ENCODE data around the gene TFEB. TPM values are rescaled to one million over a fixed set of nuclear protein-coding genes. Genes with fewer than 3 reads are reported as not detected.

The TFEB gene
- total and polyA plus RNA-seq, 2 of the 8 experiments (the other 6 are each of a cell fraction or from before 2014, with no cell fraction given) = 2.3 to 6.7 TPM

DNA sequence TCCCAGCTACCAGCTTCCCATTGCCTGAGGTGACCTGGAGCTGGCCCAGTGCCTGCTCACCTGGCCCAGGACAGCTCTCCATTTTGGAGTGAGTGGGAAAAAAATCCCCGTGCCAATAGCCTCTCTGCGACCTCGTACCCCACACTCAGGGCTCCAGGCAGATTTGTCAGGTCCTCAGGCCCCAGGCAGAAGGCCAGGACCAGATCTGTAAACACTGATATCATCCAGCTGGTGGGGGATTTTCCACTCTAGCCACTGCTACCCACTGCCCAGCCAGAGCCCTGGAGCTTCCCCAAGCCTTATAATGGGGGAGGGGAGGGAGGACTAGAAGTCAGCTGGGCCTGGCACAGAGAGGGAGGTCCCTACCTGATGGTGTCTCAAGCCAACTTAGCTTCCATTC is 13.1 kb upstream of the TFEB start (continued):
- TF ChIP-seq MAX (IDR thresholded peaks at IDR 0.05) (no peak), HDAC6 (IDR thresholded peaks at IDR 0.05; ENCODE audit: low read depth, low read length) (no peak), SP4 (IDR thresholded peaks at IDR 0.05; ENCODE audit: low read length) (no peak), EGR1 (IDR thresholded peaks at IDR 0.05; ENCODE audit: borderline replicate concordance, low read depth, low read length) (no peak)
- TF ChIP-seq, protein P1, sequence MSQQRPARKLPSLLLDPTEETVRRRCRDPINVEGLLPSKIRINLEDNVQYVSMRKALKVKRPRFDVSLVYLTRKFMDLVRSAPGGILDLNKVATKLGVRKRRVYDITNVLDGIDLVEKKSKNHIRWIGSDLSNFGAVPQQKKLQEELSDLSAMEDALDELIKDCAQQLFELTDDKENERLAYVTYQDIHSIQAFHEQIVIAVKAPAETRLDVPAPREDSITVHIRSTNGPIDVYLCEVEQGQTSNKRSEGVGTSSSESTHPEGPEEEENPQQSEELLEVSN (IDR thresholded peaks at IDR 0.05) = no peak
